GM12878 (cell line): ENCODE results near the gene SLC35F3. TPM values are rescaled to one million over a fixed set of nuclear protein-coding genes. Genes with fewer than 3 reads are reported as not detected.

Source experiments
- ATAC-seq: fragments of 200-7000 bp; cut with Tn5 transposase; 3 replicates; pipeline ENCODE4 v1.9.1; 2020; ENCODE audit warnings: mild to moderate bottlenecking, moderate library complexity
- BruUV-seq: library from RNA; stranded (reverse); fragments of 400-500 nt; replicated peaks from 2 replicates; lab custom pipeline; 2021; lab: Mats Ljungman, UMichigan
- CTCF ChIA-PET: fragments of 300-600 bp; sonication (Branson Sonifier 250); formaldehyde crosslinking; extraction: SDS; loops from one replicate; lab custom pipeline; 2021; ENCODE audit warnings: inconsistent platforms; lab: Yijun Ruan, JAX
- POLR2A ChIA-PET: fragments of 350-600 bp; formaldehyde crosslinking; extraction: SDS; loops from one replicate; lab custom pipeline; 2021; ENCODE audit warnings: inconsistent platforms; lab: Charles Lee
- RAD21 ChIA-PET: fragments of 300-600 bp; sonication (Branson Sonifier 250); formaldehyde crosslinking; loops from one replicate; lab custom pipeline; 2023; ENCODE audit warnings: antibody characterized with exemption; ENCODE audit not compliant: unreplicated experiment; lab: Charles Lee
- SMC1A ChIA-PET: fragments of 300-600 bp; sonication (Branson Sonifier 250); formaldehyde crosslinking; loops from one replicate; lab custom pipeline; 2023; ENCODE audit not compliant: unreplicated experiment, uncharacterized antibody; lab: Charles Lee
- DNase-seq: peaks from one replicate; pipeline ENCODE4 v3.0.0-alpha.2; 2011; ENCODE audit warnings: low read depth, low spot score
- FAIRE-seq: peaks from 3 replicates; lab custom pipeline; 2011; peaks lifted over from hg19 to GRCh38; lab: Jason Lieb, UNC
- H2AFZ ChIP-seq: 2 replicates; pipeline ENCODE4 v1.6.0; 2011; ENCODE audit warnings: low read depth, low read length, control low read depth; ENCODE audit not compliant: control insufficient read depth
- H3K27ac ChIP-seq: 2 replicates; pipeline ENCODE4 v1.5.1; 2011; ENCODE audit warnings: control low read depth; ENCODE audit not compliant: control insufficient read depth, insufficient read depth
- H3K27me3 ChIP-seq, 2 experiments: replicated peaks in 1 of 2; 2 replicates each; pipeline versions ENCODE4 v1.6.0 to v1.6.1; 2011; ENCODE audit warnings: low read length in 1 of 2; ENCODE audit not compliant: control insufficient read depth in 2 of 2, insufficient read depth in 2 of 2
- H3K36me3 ChIP-seq, 2 experiments: 2 replicates each; pipeline ENCODE4 v1.5.1; 2011; ENCODE audit warnings: low read length in 1 of 2; ENCODE audit not compliant: control insufficient read depth in 2 of 2, insufficient read depth in 2 of 2
- H3K4me1 ChIP-seq: 2 replicates; pipeline ENCODE4 v1.6.1; 2011; ENCODE audit warnings: mild to moderate bottlenecking, low read length, moderate library complexity, mixed read lengths; ENCODE audit not compliant: control insufficient read depth, insufficient read depth
- H3K4me2 ChIP-seq: 2 replicates; pipeline ENCODE4 v1.6.0; 2011; ENCODE audit warnings: control low read depth; ENCODE audit not compliant: control insufficient read depth, insufficient read depth
- H3K4me3 ChIP-seq: fragments of 200-600 bp; sonication (generic); 2 replicates; pipeline ENCODE4 v1.5.1; 2016
- H3K79me2 ChIP-seq: 2 replicates; pipeline ENCODE4 v1.6.0; 2011; ENCODE audit warnings: low read length; ENCODE audit not compliant: control insufficient read depth, insufficient read depth
- H3K9ac ChIP-seq: 2 replicates; pipeline ENCODE4 v1.8.0; 2011; ENCODE audit warnings: low read length, control low read depth, mixed read lengths; ENCODE audit not compliant: control insufficient read depth, insufficient read depth
- H3K9me3 ChIP-seq: replicated peaks from 3 replicates; pipeline ENCODE4 v1.5.1; 2011; ENCODE audit warnings: mild to moderate bottlenecking, low read length; ENCODE audit not compliant: control insufficient read depth, insufficient read depth
- H4K20me1 ChIP-seq: 2 replicates; pipeline ENCODE4 v1.6.0; 2011; ENCODE audit not compliant: control insufficient read depth, insufficient read depth
- BCL3 ChIP-seq: IDR thresholded peaks from 2 replicates; pipeline ENCODE4 v1.6.1; 2011; ENCODE audit warnings: borderline replicate concordance, low read depth, mild to moderate bottlenecking, moderate library complexity, low read length; ENCODE audit not compliant: insufficient read depth, poor library complexity, severe bottlenecking
- CBFB ChIP-seq: IDR thresholded peaks from 2 replicates; pipeline ENCODE4 v1.6.1; 2016; ENCODE audit warnings: antibody characterized with exemption, low read depth
- HDAC2 ChIP-seq: fragments of 200-600 bp; sonication (generic); IDR thresholded peaks from 2 replicates; pipeline ENCODE4 v1.6.1; 2017
- MEF2A ChIP-seq: IDR thresholded peaks from 2 replicates; pipeline ENCODE4 v1.6.1; 2011; ENCODE audit warnings: low read depth, mild to moderate bottlenecking, low read length, moderate library complexity; ENCODE audit not compliant: insufficient read depth
- MTA2 ChIP-seq: fragments of 450-650 bp; IDR thresholded peaks from 2 replicates; pipeline ENCODE4 v1.6.1; 2016; ENCODE audit warnings: low read depth, mild to moderate bottlenecking, moderate library complexity
- NFYA ChIP-seq: IDR thresholded peaks from 2 replicates; pipeline ENCODE4 v1.6.1; 2011; ENCODE audit warnings: low read depth, mild to moderate bottlenecking, low read length, improper control_type of control experiment, borderline replicate concordance
- PBX3 ChIP-seq: IDR thresholded peaks from 2 replicates; pipeline ENCODE4 v1.6.1; 2011; ENCODE audit warnings: mild to moderate bottlenecking, low read depth, low read length, moderate library complexity; ENCODE audit not compliant: insufficient replicate concordance
- RELA ChIP-seq: fragments of 450-650 bp; IDR thresholded peaks from 2 replicates; pipeline ENCODE4 v1.8.0; 2014; ENCODE audit warnings: borderline replicate concordance; ENCODE audit not compliant: partially characterized antibody
- SKIL ChIP-seq: fragments of 450-650 bp; IDR thresholded peaks from 2 replicates; pipeline ENCODE4 v1.6.1; 2017; ENCODE audit warnings: mild to moderate bottlenecking, low read depth, inconsistent platforms; ENCODE audit not compliant: poor library complexity, severe bottlenecking
- SMARCA5 ChIP-seq: fragments of 450-650 bp; IDR thresholded peaks from 2 replicates; pipeline ENCODE4 v1.6.1; 2017; ENCODE audit warnings: mild to moderate bottlenecking
- SUZ12 ChIP-seq: fragments of 200-600 bp; sonication (generic); IDR thresholded peaks from one replicate; pipeline ENCODE4 v1.6.1; 2018; ENCODE audit warnings: antibody characterized with exemption, mild to moderate bottlenecking; ENCODE audit not compliant: unreplicated experiment
- WRNIP1 ChIP-seq: IDR thresholded peaks from 2 replicates; pipeline ENCODE4 v1.6.1; 2011; ENCODE audit warnings: low read depth, low read length, improper control_type of control experiment, borderline replicate concordance
- ZNF207 ChIP-seq: fragments of 450-650 bp; IDR thresholded peaks from 2 replicates; pipeline ENCODE4 v1.6.1; 2014; ENCODE audit warnings: antibody characterized with exemption, mild to moderate bottlenecking, borderline replicate concordance
- WGBS: methylation state at CpG from one replicate; pipeline ENCODE4 v1.1.6; 2016; ENCODE audit warnings: low lambda C conversion rate; ENCODE audit not compliant: insufficient replicate concordance, insufficient coverage; ENCODE audit errors: missing lambda C conversion rate; 5-methylcytosine and 5-hydroxymethylcytosine counted together
- in situ Hi-C: fragments of 300-500 bp; cut with MboI; formaldehyde crosslinking; loops from 9 replicates; pipeline ENCODE4 v1.14.3; 2018; ENCODE audit warnings: mixed read lengths
- intact Hi-C: fragments of 100-400 bp; cut with micrococcal nuclease; formaldehyde crosslinking; loops from one replicate; pipeline ENCODE4 v1.14.2; 2022; ENCODE audit not compliant: unreplicated experiment
- polyA plus RNA-seq, 11 experiments: library from polyadenylated mRNA; depleted of rRNA in 4 of 11; unstranded in 6 of 11; stranded (reverse) in 5 of 11; fragments of >200 nt; fragmentation: Nextera tagmentation in 4 of 11; fragmentation: Illumina TruSeq in 1 of 11; extraction: Ambion mirVana in 4 of 11; extraction: Trizol in 1 of 11; gene quantifications; 1 replicate in 1 of 11; 2 replicates in 10 of 11; pipeline versions ENCODE4 v1.2.1 to v1.2.3, GENCODE V29; 2011 to 2016; ENCODE audit warnings: inconsistent platforms in 2 of 11, missing spikeins in 2 of 11, low read depth in 1 of 11
- total RNA-seq, 4 experiments: library from RNA; depleted of rRNA in 3 of 4; stranded (reverse); fragments of >200 nt in 3 of 4; fragmentation: Illumina TruSeq in 1 of 4; extraction: Trizol in 1 of 4; gene quantifications; 2 replicates each; pipeline versions ENCODE4 v1.2.1 to v1.2.3, GENCODE V29; 2013 to 2021
- TF ChIP-seq, protein P1 (sequence below): IDR thresholded peaks from 2 replicates; pipeline ENCODE4 v1.6.1; 2011; ENCODE audit warnings: low read depth, low read length, improper control_type of control experiment, borderline replicate concordance
- TF ChIP-seq, protein P2 (sequence below): fragments of 450-650 bp; formaldehyde crosslinking; IDR thresholded peaks from 2 replicates; pipeline ENCODE4 v1.4.0; 2022; ENCODE audit warnings: mild to moderate bottlenecking, moderate library complexity

The SLC35F3 gene
- total and polyA plus RNA-seq, 10 of the 15 experiments (the other 5 are each of a cell fraction or from before 2014, with no cell fraction given) = 1.0 to 8.6 (median 5.7) TPM

DNA sequence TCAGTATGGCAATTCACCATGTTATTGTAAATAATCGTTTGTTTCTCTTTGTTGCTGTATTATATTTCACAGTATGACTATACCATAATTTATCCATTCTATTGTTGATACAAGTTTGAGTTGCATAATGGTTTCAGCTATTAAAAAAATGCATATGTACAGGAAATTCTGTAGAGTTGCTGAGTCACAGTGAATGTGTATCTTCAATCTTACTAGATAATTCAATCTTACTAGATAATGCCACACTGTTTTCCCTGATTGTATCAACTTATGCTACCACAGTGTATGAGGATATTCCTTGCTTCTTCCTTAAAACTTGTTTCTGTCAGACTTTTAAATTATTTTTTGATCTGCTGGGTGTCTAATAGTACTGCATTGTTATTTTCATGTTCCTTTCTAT, 465.3 kb downstream of the SLC35F3 start:
- ChIA-PET POLR2A (interaction anchor here (0.7 to 1.0 kb wide), 2 partner anchors 14 to 1081 kb away, joined by 3 to 5 read pairs; no protein-coding TSS in a partner anchor), SMC1A (interaction anchor here (1.4 kb wide), 1 partner anchor 14 kb away, joined by 3 read pairs; no protein-coding TSS in a partner anchor), RAD21 (interaction anchor here (1.2 kb wide), 2 partner anchors 15 to 45 kb away, joined by 3 read pairs; no protein-coding TSS in a partner anchor), CTCF (no interaction called here)
- H2AFZ ChIP-seq = no peak overlapping the region
- 54% methylated on average over 1 of the region's 1 CpG for WGBS
- no peaks in the 10 kb centered on the region for H3K9me3 ChIP-seq
- in situ Hi-C loops (no loop called here), intact Hi-C loops (loop anchor here (10.0 kb wide), 1 partner anchor 235 kb away; no protein-coding TSS in a partner anchor)
- DNase-seq (no peak), ATAC-seq (no peak), FAIRE-seq (no peak)
- H3K27ac ChIP-seq = no peak overlapping the region
- H3K4me1 ChIP-seq = peaks cover 2% of the 10 kb centered on the region; the same call in 1 of the 2 replicates
- peaks cover 23% of the 10 kb centered on the region for H3K79me2 ChIP-seq
- no peak overlapping the region for H3K9ac ChIP-seq
- no peak for TF ChIP-seq RELA
- no peak for TF ChIP-seq WRNIP1
- TF ChIP-seq SMARCA5 = no peak
- TF ChIP-seq, protein P1, sequence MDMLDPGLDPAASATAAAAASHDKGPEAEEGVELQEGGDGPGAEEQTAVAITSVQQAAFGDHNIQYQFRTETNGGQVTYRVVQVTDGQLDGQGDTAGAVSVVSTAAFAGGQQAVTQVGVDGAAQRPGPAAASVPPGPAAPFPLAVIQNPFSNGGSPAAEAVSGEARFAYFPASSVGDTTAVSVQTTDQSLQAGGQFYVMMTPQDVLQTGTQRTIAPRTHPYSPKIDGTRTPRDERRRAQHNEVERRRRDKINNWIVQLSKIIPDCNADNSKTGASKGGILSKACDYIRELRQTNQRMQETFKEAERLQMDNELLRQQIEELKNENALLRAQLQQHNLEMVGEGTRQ = no peak
- TF ChIP-seq, protein P2, sequence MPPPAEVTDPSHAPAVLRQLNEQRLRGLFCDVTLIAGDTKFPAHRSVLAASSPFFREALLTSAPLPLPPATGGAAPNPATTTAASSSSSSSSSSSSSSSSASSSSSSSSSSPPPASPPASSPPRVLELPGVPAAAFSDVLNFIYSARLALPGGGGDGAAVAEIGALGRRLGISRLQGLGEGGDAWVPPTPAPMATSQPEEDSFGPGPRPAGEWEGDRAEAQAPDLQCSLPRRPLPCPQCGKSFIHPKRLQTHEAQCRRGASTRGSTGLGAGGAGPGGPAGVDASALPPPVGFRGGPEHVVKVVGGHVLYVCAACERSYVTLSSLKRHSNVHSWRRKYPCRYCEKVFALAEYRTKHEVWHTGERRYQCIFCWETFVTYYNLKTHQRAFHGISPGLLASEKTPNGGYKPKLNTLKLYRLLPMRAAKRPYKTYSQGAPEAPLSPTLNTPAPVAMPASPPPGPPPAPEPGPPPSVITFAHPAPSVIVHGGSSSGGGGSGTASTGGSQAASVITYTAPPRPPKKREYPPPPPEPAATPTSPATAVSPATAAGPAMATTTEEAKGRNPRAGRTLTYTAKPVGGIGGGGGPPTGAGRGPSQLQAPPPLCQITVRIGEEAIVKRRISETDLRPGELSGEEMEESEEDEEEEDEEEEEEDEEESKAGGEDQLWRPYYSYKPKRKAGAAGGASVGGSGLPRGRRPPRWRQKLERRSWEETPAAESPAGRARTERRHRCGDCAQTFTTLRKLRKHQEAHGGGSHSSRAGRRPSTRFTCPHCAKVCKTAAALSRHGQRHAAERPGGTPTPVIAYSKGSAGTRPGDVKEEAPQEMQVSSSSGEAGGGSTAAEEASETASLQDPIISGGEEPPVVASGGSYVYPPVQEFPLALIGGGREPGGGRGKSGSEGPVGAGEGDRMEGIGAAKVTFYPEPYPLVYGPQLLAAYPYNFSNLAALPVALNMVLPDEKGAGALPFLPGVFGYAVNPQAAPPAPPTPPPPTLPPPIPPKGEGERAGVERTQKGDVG (CRISPR knock-in tag) = no peak
- no peak for TF ChIP-seq MTA2
- TF ChIP-seq ZNF207 = no peak
- no peak for TF ChIP-seq SKIL
- TF ChIP-seq BCL3 = no peak
- TF ChIP-seq PBX3 = no peak
- TF ChIP-seq NFYA = no peak
- no peak for TF ChIP-seq CBFB
- TF ChIP-seq SUZ12 = no peak
- no peak for TF ChIP-seq MEF2A
- no peak for TF ChIP-seq HDAC2
- no peak overlapping the region for H3K4me3 ChIP-seq
- no peak overlapping the region for H3K4me2 ChIP-seq
- H4K20me1 ChIP-seq = no peaks in the 10 kb centered on the region
- BruUV-seq = no TSS peak
- no peaks in the 10 kb centered on the region for H3K36me3 ChIP-seq
- no peaks in the 10 kb centered on the region; a peak in 1 of 4 replicates for H3K27me3 ChIP-seq
